HG03025 (cell line): ENCODE data around the gene AKAP11.

Experiments used
- ATAC-seq: cut with Tn5 transposase; IDR thresholded peaks from one replicate; pipeline ENCODE4 v1.9.1; 2021; ENCODE audit warnings: mild to moderate bottlenecking, moderate library complexity; ENCODE audit not compliant: unreplicated experiment, low FRiP score

The AKAP11 gene

DNA sequence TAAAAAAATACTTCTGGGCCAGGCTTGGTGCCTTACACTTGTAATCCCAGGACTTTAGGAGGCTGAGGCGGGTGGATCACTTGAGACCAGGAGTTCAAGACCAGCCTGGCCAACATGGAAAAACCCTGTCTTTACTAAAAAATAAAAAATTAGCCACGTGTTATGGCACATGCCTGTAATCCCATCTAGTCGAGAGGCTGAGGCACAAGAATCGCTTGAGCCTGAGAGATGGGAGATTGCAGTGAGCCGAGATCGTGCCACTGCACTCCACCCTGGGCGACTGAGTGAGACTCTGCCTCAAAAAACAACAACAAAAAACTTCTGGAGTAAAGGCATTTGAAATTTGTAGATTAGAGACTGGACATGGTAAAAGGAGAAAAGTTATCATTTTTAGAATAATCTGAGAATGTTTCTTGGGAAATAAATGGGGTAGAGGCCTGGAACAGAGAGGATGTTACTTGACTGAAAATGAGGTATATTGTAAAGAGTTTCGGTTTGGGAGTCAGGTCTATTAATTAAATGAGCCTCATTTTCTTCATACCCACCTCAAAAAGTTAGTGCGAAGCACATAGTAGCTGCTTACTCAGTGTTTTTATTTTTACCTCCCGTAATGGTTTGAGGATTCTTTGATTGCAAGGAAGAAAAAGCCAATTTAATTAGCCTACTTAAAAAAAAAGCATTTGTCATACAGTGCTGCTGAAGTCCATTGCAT, 2.6 kb downstream of the AKAP11 start:
- ATAC-seq: no peak

- no peak for ATAC-seq
These were observed 3.1 kb downstream of the AKAP11 start for GRCh38 chr13:42275098-42275471.

GRCh38 chr13:42275506-42275905, 3.6 kb downstream of the AKAP11 start:
- no peak for ATAC-seq

DNA sequence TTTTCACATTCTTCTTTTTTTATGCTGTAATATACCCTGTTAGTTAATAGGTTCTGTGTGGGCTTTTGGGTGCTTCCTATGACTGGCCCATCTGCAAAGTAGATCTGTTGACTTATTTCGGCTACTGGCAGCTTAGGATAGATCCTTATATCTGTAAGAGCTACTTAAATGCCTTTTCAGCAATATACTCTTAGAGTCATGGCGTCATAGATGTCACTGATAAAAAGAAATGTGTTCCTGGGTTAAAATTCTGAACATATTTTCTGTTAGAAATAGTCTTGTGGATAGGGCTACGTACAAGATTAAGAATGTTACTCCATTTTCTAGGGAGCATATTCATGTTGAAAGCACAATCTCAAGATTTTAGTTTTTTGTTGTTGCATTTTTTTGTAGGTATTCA, 4.7 kb downstream of the AKAP11 start:
- no peak for ATAC-seq

DNA sequence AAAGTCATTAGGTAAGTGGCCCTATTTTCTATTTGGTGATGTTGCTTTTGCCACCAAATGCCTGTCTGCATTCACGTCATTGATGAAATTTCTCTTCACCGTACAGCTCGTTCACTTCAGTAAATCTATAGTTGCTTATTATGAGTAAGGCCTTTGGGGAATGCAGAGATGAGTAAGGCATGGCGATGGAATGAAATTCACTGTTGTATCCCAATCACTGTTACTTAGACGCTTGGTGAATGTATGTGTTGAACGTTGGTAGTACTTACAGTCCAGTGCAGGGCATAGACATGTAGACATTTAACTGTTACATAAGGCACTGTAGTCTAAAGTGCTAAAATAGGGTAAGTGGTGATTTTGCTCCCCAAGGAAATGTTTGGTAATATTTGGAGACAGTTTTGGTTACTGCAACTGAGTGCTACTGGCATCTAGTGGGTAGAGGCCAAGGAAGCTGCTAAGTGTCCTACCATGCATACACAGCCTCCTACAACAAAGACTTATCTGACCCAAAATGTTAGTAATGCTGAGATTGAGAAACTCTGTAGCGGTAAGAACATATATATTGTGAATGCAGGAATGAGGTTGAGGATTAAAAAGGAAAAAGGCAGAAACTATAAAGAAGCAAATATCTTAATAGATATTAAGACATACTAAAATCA, 5.8 kb downstream of the AKAP11 start:
- ATAC-seq: no peak

GRCh38 chr13:42279080-42279479, 7.1 kb downstream of the AKAP11 start:
- ATAC-seq: no peak

DNA sequence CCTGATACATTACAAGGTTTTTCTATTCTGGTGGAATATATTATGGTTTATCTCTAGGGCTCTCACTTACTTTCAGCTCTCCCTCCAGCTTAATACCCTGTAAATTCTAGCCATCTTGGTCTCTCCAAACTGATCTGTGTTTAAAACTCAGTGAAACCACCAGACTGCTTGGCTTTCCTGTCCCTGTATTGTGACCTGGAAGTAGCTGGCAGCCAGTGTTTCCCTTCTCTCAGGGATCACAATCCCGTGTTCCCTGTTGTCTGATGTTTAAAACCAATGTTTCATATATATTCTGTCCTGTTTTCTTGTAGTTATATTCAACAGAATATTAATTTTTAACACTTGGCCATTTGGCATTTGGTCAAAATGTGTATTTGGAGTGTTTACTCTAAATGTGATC, 8.0 kb downstream of the AKAP11 start:
- ATAC-seq: no peak

DNA sequence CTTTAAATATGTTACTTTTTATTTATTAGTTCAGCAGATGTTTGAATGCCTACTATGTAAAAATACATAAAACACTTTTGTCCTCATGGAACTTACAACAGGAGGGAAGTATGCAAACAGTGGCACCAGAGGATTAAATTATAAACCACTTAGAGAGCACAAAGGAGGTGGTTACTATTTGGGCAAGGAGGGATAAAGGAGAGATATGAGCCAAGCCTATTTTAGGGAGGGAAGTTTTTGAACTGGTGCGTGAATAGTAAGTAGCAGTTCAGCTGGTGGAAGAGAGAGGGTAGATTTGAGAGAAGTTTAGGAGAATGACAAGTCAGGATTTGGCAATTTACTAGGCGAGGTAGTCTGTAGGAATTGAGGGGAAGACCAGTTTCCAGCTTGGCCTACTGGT, 8.6 kb downstream of the AKAP11 start:
- no peak for ATAC-seq

- ATAC-seq: no peak
These were observed 11.6 kb downstream of the AKAP11 start for GRCh38 chr13:42283574-42283973.

GRCh38 chr13:42284068-42284467, 12.1 kb downstream of the AKAP11 start:
- ATAC-seq: no peak

- ATAC-seq: no peak
These were observed 26.4 kb downstream of the AKAP11 start for GRCh38 chr13:42298392-42298791.

GRCh38 chr13:42305503-42305902, 33.6 kb downstream of the AKAP11 start:
- ATAC-seq: no peak

DNA sequence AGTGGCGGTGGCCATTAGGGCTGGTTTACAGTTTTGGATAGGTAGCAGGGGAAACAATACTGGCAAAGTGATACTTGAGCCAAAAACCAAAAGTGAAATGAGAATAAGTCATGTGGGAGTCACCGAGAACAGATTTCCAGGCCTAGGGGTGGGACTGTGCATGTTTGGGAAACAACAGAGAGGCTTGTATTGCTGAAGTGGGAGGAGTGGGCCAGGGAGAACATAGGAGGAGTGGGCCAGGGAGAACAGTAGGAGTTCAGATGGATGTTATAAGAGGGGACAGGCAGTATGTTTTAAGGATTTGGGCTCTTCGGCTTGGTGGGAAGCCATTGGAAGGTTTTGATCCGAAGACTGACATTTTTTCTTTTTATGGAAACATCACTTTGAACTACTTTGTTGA, 35.5 kb downstream of the AKAP11 start:
- no peak for ATAC-seq

GRCh38 chr13:42312817-42313431, 41.0 kb downstream of the AKAP11 start:
- ATAC-seq: no peak

- ATAC-seq: no peak
These were observed 46.6 kb downstream of the AKAP11 start for GRCh38 chr13:42318570-42318969.

DNA sequence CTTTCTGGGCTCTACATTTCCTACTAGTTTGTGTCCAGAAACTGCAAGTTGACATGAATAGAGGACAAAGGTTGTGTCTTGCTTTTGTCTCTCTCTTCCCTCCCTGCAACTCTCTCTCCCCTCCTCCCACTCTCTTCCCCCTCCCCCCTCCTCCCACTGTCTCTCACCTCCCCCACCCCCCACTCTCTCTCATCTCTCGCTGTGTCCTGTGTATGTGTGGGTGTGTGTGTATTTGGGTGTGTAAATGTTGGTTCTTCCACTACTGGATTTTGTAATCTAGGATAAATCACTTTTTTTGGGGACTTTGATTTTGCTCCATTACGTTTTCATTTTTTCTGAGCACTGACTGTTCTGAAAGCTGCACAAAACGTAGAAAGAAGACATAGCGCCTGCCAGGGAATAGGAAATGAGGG, 48.4 kb downstream of the AKAP11 start:
- no peak for ATAC-seq

GRCh38 chr13:42322806-42323205, 50.9 kb downstream of the AKAP11 start:
- no peak for ATAC-seq

DNA sequence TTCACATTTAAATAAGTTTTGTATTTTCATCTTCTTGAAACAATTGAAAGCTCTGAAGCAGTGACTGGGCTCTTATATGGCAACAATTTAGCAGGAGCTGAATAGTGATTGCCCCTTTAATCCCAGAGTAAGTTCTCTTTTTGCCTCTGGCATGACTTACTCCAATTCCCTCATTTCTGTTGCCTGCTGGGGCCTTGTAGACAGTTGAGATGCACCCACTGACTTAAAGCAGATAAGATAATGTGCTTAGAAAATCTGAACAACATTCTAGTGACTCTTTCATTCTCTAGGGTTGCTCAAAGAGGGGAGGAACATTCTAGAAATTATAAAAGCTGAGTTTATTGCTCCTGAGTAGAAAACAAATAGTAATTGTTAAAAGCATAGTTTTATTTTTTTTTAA, 52.8 kb downstream of the AKAP11 start:
- no peak for ATAC-seq

DNA sequence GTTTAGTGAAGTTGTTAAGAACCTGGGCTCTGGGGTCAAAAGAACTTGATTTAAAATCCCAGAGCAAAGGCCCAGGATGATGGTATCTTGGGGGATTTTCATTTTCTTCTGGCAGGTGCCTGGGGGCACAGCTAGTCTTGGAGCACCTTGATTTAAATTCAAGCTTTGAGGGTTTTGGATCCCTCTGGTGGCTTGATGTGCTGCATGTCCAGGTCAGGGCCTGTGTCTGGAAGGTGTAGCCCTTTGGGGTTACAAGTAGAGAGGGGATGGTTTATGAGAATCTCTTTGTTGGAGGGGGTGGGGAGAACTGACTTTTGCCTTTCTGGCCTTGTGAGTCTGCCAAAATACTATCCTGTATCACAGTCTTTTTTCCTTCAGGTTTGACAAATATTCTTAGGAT, 55.8 kb downstream of the AKAP11 start:
- ATAC-seq: no peak

- no peak for ATAC-seq
These were observed 56.7 kb downstream of the AKAP11 start for GRCh38 chr13:42328672-42329071.

DNA sequence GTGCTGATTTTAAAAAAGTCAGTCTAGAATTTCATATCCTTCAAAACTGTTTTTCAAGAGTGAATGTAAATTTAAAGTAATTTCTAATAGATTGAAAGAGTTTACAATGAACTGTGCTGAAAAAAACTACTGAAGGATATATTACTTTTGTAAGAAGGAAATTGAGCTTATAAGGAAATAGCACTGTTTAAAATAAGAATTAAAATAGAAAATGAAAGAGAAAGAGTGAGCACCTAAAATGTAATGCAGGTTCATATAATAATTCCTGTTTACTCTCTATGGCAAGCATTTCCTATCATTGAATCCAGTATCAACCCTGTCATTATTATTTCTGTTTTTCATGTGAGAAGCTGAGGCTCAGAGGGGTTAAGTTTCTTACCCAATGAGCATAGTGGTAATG, 57.3 kb downstream of the AKAP11 start:
- no peak for ATAC-seq

GRCh38 chr13:42331009-42331408, 59.1 kb downstream of the AKAP11 start:
- no peak for ATAC-seq
